ENCODE results near the gene PRR5L.
A peak's percentile ranks its signal among the peaks of the same experiment; 100 is the strongest.

The PRR5L gene

GRCh38 chr11:36452236-36452940, 156.3 kb downstream of the PRR5L start:
- intact Hi-C loops (cut with DNase I), result no loop called here
- no peak for DNase-seq

DNA sequence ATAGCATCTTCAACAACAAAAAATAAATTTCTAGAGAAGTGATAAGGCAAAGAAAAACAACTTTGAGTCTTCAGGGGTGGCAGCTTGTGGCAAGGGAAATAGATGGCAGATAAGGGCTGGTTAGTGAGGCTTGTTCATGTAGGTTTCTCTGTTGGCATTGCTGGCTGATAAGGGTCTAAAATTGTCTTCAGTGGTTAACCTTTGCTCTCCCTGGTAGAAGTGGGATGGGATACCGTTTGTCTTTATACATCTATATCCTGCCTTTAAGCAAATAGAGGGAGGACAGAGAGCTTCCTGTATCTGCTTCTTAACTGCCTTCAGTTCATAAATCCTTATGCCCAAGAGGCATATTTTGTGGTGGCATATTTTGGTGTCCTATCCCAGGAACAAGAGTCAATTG, 156.9 kb downstream of the PRR5L start:
- intact Hi-C loops (cut with DNase I), result no loop called here
- no peak for DNase-seq

- intact Hi-C loops (cut with DNase I), result no loop called here
These were observed 157.6 kb downstream of the PRR5L start for GRCh38 chr11:36453678-36454077.

GRCh38 chr11:36454551-36454940, 158.5 kb downstream of the PRR5L start:
- intact Hi-C loops (cut with DNase I), result no loop called here
- DNase-seq, result no peak

More at GRCh38 chr11:36453678-36454077, 157.6 kb downstream of the PRR5L start:
- DNase-seq, result no peak

DNA sequence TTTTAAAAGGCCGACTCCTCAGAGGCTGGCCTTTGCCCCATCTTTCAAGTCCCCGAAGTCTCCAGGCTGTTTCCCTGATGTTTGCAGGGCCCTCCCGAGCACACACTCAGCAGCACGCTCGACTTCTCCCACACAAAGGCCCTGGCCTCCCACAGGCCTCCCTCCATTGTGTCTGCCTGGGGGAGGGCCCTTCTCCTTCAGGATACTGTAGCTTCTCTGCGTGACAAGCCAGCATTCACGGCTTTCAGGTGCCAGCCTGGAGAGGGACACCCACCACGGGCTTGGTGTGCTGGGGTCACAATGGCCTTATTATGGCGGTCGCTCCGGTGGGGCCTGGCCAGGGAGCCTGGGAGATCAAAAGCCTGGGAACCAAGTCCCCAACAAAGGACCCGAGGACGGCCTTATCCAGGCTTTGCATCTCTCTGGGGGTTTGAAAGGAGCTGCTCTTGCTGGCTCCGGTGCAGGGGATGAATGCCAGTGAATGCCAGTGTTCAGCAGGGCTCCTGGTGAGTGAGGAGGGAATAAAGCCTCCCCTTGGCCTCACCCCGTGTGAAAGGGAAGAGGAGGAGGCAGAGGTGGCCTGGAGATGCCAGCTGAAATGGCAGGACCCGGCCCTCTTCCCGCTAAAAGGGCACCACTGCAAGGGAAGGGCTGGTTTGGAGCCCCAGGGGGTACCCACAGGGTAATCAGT, 159.0 kb downstream of the PRR5L start:
- peak in 2 of 10 donors; percentile 82 to 83 for DNase-seq
- intact Hi-C loops (cut with DNase I), result no loop called here

GRCh38 chr11:36455658-36456111, 159.6 kb downstream of the PRR5L start:
- intact Hi-C loops (cut with DNase I), result no loop called here
- DNase-seq, result peak in 4 of 10 donors; percentile 34 to 87 (median 62)

- intact Hi-C loops (cut with DNase I), result no loop called here
- no peak for DNase-seq
These were observed 160.1 kb downstream of the PRR5L start for GRCh38 chr11:36456156-36456555.

DNA sequence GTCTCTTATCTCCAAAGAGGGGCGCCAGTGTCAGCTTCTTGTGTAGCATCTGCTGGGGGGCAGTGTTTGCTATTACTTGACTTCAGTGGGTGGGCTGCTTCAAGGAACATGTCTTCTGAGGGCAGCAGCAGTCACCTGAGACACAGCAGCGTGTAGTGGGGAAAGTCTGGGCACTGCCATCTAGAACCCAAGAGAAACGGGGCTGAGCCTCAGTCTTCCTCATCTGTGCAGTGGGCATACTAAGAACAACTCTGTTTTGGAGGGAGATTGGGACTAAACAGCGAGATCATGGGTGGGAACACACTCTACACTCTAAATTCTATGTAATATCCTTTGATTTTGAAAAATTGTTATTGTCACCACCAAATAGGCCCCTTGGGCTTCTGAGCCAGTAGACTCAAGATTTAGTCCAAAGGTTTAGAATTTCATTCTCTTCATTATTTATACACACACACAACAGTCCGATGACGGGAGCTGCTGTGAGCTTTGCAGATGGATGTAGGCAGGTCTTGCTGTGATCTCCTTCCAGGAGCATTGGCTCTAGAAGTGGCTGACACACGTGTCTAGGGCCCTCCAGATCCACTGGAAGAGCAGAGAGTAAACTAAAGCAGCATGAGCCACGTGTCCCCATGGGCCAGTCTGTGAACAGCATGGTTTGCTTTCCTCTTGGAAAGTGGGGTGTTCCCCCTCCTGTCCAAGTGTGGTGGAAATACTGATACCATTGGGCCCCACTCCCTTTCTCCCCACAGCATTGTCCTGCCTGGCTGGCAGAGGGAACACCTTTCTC, 162.2 kb downstream of the PRR5L start:
- intact Hi-C loops (cut with DNase I), result no loop called here

DNA sequence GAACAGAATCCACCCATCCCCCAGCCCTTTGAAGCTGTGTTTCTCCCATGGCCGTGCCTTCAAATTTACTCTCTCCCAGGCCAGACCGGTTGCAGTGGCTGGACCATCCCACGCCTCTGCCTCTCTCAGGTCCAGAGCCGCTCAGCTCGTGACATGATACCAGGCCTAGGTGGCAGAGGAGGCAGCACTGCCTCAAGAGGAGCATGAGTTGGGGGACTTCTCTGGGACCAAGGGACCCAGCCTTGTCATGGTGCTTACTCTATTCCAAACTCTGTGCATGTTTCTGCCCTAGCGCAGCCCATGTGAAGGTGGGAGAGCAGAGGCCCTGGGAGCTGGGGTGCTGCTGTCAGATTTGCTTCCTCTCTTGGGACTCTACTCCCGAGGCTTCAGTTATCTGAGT, 163.0 kb downstream of the PRR5L start:
- no peak for DNase-seq
- intact Hi-C loops (cut with DNase I), result no loop called here

More for the DNA sequence above, 162.2 kb downstream of the PRR5L start:
- DNase-seq, result no peak

DNA sequence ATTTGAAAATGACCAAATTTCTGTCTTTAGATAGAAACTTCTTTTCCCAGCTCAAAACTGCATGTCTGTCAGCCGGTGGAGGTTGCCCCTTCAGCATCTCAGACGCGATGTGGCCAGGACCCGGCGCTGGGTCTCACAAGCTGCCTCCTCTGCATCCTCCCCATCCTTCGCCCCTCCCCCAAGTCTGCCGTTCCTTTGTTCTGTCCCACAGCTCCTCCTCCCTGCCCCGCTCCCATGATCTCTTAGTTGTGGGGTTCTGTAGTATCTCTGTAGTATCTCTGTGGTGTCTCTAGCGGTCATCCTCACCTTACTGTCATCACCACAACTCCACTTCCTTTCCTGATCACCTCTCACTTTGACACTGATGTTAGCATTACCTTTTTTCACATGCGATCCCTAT, 164.1 kb downstream of the PRR5L start:
- DNase-seq, result peak in 1 of 10 donors; percentile 35
- intact Hi-C loops (cut with DNase I), result no loop called here

DNA sequence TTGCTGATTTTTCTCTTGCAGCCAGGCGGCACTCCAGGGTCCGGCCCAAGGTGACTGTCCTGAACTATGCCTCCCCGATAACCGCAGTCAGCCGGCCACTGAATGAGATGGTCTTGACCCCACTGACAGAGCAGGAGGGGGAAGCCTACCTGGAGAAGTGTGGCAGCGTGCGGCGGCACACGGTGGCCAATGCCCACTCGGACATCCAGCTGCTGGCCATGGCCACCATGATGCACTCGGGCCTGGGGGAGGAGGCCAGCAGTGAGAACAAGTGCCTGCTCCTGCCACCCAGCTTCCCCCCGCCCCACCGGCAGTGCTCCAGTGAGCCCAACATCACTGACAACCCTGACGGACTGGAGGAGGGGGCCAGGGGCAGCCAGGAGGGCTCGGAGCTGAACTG, 166.2 kb downstream of the PRR5L start:
- intact Hi-C loops (cut with DNase I), result no loop called here
- peak in 1 of 10 donors; percentile 77 for DNase-seq

GRCh38 chr11:36463781-36464180, 167.7 kb downstream of the PRR5L start:
- intact Hi-C loops (cut with DNase I), result no loop called here
- DNase-seq, result no peak

- intact Hi-C loops (cut with DNase I), result no loop called here
- no peak for DNase-seq
These were observed 168.6 kb downstream of the PRR5L start for GRCh38 chr11:36464720-36465119.

DNA sequence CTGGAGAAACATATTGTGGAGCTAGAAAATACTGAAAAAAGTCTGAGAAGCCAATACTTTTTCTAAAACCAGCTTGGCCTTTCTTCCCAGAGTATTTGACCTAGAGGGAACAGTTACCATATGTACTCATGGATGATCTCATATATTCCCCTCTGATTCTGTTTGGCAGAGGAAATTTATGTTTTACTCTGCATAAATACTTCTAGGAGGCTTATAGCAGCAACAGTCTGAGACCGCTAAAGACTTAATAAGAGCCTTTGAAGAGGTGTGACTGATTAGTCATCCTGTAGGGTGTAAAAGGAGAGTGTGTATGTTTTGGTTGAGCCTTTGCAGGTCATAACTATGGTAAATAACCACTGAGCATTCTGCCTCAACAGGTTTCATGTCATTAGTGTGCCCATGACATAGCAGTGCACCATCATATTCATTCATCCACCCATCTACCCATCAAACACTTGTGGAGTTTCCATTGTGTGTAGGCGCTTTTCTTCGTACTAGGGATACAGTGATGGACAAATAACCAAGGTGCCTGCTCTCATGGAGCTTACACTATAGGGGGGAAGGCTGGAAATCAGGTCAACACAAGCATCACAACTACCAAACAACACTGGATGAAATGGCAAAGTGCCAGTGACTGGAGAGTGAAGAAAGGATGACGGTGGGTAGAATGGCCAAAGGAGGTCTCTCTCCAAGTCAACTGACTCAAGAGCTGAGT, 169.5 kb downstream of the PRR5L start:
- no peak for DNase-seq
- intact Hi-C loops (cut with DNase I), result no loop called here

DNA sequence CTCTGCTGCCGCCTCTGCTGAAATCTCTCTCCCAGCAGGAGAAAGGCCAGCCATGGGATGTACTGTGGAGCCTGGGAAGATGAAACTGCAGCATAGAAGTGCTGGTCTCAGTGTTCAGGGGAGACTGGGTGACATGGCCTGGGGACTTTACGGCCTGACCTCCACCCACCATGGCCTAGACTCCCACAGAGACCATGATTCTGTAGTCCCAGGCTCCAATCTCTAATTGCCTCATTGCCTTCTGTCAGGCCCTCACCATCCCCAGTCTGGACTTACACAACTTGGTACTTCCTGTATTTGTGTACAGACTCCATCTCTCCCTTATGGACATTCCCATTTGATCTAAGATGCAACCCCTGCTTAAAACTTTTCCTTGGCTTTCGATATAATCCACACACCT, 170.9 kb downstream of the PRR5L start:
- DNase-seq, result no peak
- intact Hi-C loops (cut with DNase I), result no loop called here

GRCh38 chr11:36467916-36468315, 171.8 kb downstream of the PRR5L start:
- intact Hi-C loops (cut with DNase I), result no loop called here

GRCh38 chr11:36469063-36469462, 173.0 kb downstream of the PRR5L start:
- intact Hi-C loops (cut with DNase I), result no loop called here

More at GRCh38 chr11:36467916-36468315, 171.8 kb downstream of the PRR5L start:
- no peak for DNase-seq

GRCh38 chr11:36469881-36470802, 174.1 kb downstream of the PRR5L start:
- no peak for DNase-seq
- intact Hi-C loops (cut with DNase I), result loop anchor here (10.0 kb wide), 1 partner anchor 855 kb away; the partner anchor contains the start of gene FJX1

More at GRCh38 chr11:36469063-36469462, 173.0 kb downstream of the PRR5L start:
- DNase-seq, result no peak

- intact Hi-C loops (cut with DNase I), result loop anchor here (10.0 kb wide), 1 partner anchor 857 kb away; the partner anchor contains the start of gene FJX1
These were observed 175.5 kb downstream of the PRR5L start for GRCh38 chr11:36471577-36471976.

More at GRCh38 chr11:36471577-36471976, 175.5 kb downstream of the PRR5L start:
- no peak for DNase-seq

Data from posterior cingulate gyrus (tissue), 11 donors.